Measurements from ENCODE around the gene AUNIP.

- TF ChIP-seq REST (IDR thresholded peaks at IDR 0.05; ENCODE audit: unreplicated experiment) (no peak), CTCF (conservative IDR thresholded peaks at IDR 0.05; ENCODE audit: low read depth in 2 of 2) (no peak), ETS1 (IDR thresholded peaks at IDR 0.05) (no peak), EZH2 (IDR thresholded peaks at IDR 0.05; ENCODE audit: low read depth, unreplicated experiment) (no peak), POLR2AphosphoS5 (IDR thresholded peaks at IDR 0.05; ENCODE audit: low read depth) (no peak), EZH2phosphoT487 (IDR thresholded peaks at IDR 0.05; ENCODE audit: unreplicated experiment) (no peak), CREB1 (CRISPR knock-in tag; IDR thresholded peaks at IDR 0.05; ENCODE audit: low read depth) (no peak), JUNB (IDR thresholded peaks at IDR 0.05; ENCODE audit: unreplicated experiment) (no peak), STAT1 (IDR thresholded peaks at IDR 0.05; ENCODE audit: unreplicated experiment) (no peak), ZNF114 (CRISPR knock-in tag; IDR thresholded peaks at IDR 0.05) (no peak), ZNF462 (CRISPR knock-in tag; IDR thresholded peaks at IDR 0.05) (no peak)
Measured at GRCh38 chr1:25828491-25828890, 30.8 kb downstream of the AUNIP start.

Measured in GM23338 (cell line).